Stomach (tissue), 9 donors: ENCODE results near the gene UGT8. TPM values are rescaled to one million over a fixed set of nuclear protein-coding genes. Genes with fewer than 3 reads are reported as not detected.

Source experiments
- DNase-seq, 2 donors: peaks; one replicate each; pipeline versions ENCODE4 v3.0.0 to v3.0.0-alpha.2; 2013 to 2019
- H3K27ac ChIP-seq, 5 donors: fragments of 200-600 bp in 4 of 5; sonication (generic) in 4 of 5; one replicate each; pipeline ENCODE4 v1.5.1; 2013 to 2019; ENCODE audit warnings: mild to moderate bottlenecking in 1 of 5, moderate library complexity in 1 of 5
- H3K27me3 ChIP-seq, 3 donors: fragments of 200-600 bp; sonication (generic); one replicate each; pipeline ENCODE4 v1.5.1; 2017 to 2019; ENCODE audit warnings: mixed run types in 1 of 3
- H3K36me3 ChIP-seq, 4 donors: fragments of 200-600 bp; sonication (generic); 1 replicate in 3 of 4; 2 replicates in 1 of 4; pipeline ENCODE4 v1.5.1; 2016 to 2019
- H3K4me1 ChIP-seq, 4 donors: fragments of 200-600 bp; sonication (generic); one replicate each; pipeline ENCODE4 v1.5.1; 2016 to 2019
- H3K4me3 ChIP-seq, 4 donors: fragments of 200-600 bp; sonication (generic) in 3 of 4; one replicate each; pipeline ENCODE4 v1.5.1; 2016 to 2019; ENCODE audit warnings: mild to moderate bottlenecking in 1 of 4
- H3K9me3 ChIP-seq, 4 donors: fragments of 200-600 bp; sonication (generic); one replicate each; pipeline ENCODE4 v1.5.1; 2016 to 2019
- EP300 ChIP-seq: sonication (generic); formaldehyde crosslinking; IDR thresholded peaks from one replicate; pipeline ENCODE4 v1.6.1; 2017; ENCODE audit warnings: antibody characterized with exemption
- POLR2A ChIP-seq, 4 donors: fragments of 450-650 bp; IDR thresholded peaks; one replicate each; pipeline ENCODE4 v1.6.1; 2016; ENCODE audit warnings: antibody characterized with exemption in 4 of 4, control low read depth in 2 of 4, mild to moderate bottlenecking in 1 of 4, moderate library complexity in 1 of 4
- POLR2AphosphoS5 ChIP-seq, 3 donors: sonication (generic); formaldehyde crosslinking; IDR thresholded peaks; one replicate each; pipeline ENCODE4 v1.6.1; 2016; ENCODE audit warnings: antibody characterized with exemption in 3 of 3
- WGBS, 5 donors: extraction: QIAGEN DNeasy Blood & Tissue Kit in 3 of 5; methylation state at CpG; one replicate each; pipeline versions ENCODE4 v1.1.5 to v1.1.7; 2013 to 2018; 5-methylcytosine and 5-hydroxymethylcytosine counted together
- intact Hi-C: fragments of 100-400 bp; cut with DNase I; formaldehyde crosslinking; loops from one replicate; pipeline ENCODE4 v1.15.1; 2023; ENCODE audit warnings: low total_unique reads
- polyA plus RNA-seq, 3 donors: library from polyadenylated mRNA; stranded (reverse); fragments of 200-250 nt; gene quantifications; one replicate each; pipeline ENCODE4 v1.2.3, GENCODE V29; 2013
- total RNA-seq, 5 donors: library from RNA; depleted of rRNA; stranded (reverse); fragments of >200 nt; gene quantifications; one replicate each; pipeline versions ENCODE4 v1.1.0 to v1.2.3, GENCODE V29; 2014 to 2016
- TF ChIP-seq, protein P1 (sequence below), 7 experiments: fragments of 450-650 bp in 4 of 7; fragments of 200-600 bp in 3 of 7; sonication (generic) in 3 of 7; IDR thresholded peaks; one replicate each; pipeline ENCODE4 v1.5.1; 2016 to 2019; ENCODE audit warnings: antibody characterized with exemption in 7 of 7, control low read depth in 2 of 7, mild to moderate bottlenecking in 1 of 7
- donor health status: healthy with polysubstance abuse.
- donor health status: Bipolar disorder and iron deficiency.
- donor health status: healthy.

UGT8 gene
- total and polyA plus RNA-seq, 8 donors: 1.2 to 42.6 (median 8.0) TPM

DNA sequence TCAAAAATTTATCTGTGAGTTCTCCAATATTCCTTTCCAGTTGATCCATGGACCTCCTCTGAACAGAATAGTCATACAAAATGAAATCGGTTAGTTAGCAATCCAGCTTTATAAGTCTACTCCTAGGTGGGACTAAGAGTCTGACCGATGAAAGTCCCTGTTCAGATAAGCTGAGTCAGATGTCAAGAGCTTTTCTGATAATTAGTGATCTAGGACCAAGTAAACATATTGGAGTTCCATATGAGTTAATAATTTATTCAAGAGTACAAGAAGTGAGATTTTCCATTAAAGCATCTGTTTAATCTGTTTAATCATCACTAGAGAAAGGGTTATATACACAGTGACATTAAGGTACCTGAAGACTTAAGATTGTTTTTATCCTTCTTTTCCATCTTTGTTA, 74.7 kb downstream of the UGT8 start:
- intact Hi-C loops: no loop called here
- H3K4me3 ChIP-seq: no peak overlapping the region
- 31 to 66% (median 52%) methylated on average over 2 of the region's 2 CpGs for WGBS, 5 donors
- no peaks in the 10 kb centered on the region for H3K27me3 ChIP-seq
- no peak overlapping the region for H3K27ac ChIP-seq
- DNase-seq: no peak
- no peaks in the 10 kb centered on the region for H3K4me1 ChIP-seq
- peaks cover 0 to 10% (median 0%) of the 10 kb centered on the region in 4 donors for H3K36me3 ChIP-seq
- TF ChIP-seq, protein P1, sequence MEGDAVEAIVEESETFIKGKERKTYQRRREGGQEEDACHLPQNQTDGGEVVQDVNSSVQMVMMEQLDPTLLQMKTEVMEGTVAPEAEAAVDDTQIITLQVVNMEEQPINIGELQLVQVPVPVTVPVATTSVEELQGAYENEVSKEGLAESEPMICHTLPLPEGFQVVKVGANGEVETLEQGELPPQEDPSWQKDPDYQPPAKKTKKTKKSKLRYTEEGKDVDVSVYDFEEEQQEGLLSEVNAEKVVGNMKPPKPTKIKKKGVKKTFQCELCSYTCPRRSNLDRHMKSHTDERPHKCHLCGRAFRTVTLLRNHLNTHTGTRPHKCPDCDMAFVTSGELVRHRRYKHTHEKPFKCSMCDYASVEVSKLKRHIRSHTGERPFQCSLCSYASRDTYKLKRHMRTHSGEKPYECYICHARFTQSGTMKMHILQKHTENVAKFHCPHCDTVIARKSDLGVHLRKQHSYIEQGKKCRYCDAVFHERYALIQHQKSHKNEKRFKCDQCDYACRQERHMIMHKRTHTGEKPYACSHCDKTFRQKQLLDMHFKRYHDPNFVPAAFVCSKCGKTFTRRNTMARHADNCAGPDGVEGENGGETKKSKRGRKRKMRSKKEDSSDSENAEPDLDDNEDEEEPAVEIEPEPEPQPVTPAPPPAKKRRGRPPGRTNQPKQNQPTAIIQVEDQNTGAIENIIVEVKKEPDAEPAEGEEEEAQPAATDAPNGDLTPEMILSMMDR (IDR thresholded peaks at IDR 0.05): no peak
- TF ChIP-seq POLR2AphosphoS5 (IDR thresholded peaks at IDR 0.05) (no peak), POLR2A (IDR thresholded peaks at IDR 0.05) (no peak), EP300 (no peak)
- no peaks in the 10 kb centered on the region for H3K9me3 ChIP-seq

DNA sequence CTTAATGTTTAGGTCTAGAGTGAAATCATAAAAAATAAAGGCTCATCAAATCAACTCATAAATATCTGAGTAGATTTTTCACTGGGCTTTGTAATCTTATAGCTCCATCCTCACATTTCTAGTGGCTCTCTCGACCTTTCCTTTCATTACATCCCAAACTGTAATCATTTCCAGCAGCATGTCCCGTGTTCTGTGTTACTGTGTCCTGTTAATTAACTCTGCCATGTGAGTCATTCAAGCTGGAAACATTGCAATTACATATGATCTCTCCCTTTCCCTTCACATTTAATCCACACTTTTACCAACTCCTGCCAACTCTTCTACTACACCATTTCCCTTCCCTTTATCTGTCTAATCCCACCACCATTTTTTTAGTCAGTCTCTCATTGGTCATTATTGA, 75.5 kb downstream of the UGT8 start:
- H3K27me3 ChIP-seq: no peaks in the 10 kb centered on the region
- WGBS, 5 donors: 71 to 86% (median 80%) methylated on average over 2 of the region's 2 CpGs
- H3K9me3 ChIP-seq: no peaks in the 10 kb centered on the region
- no peaks in the 10 kb centered on the region for H3K4me1 ChIP-seq
- intact Hi-C loops: no loop called here
- no peak for DNase-seq
- TF ChIP-seq POLR2A (IDR thresholded peaks at IDR 0.05): no peak
- TF ChIP-seq, protein P1 (IDR thresholded peaks at IDR 0.05): no peak
- TF ChIP-seq POLR2AphosphoS5 (IDR thresholded peaks at IDR 0.05): no peak
- TF ChIP-seq EP300: no peak
- H3K36me3 ChIP-seq: peaks cover 0 to 4% (median 0%) of the 10 kb centered on the region in 4 donors
- no peak overlapping the region for H3K4me3 ChIP-seq
- H3K27ac ChIP-seq: no peak overlapping the region

DNA sequence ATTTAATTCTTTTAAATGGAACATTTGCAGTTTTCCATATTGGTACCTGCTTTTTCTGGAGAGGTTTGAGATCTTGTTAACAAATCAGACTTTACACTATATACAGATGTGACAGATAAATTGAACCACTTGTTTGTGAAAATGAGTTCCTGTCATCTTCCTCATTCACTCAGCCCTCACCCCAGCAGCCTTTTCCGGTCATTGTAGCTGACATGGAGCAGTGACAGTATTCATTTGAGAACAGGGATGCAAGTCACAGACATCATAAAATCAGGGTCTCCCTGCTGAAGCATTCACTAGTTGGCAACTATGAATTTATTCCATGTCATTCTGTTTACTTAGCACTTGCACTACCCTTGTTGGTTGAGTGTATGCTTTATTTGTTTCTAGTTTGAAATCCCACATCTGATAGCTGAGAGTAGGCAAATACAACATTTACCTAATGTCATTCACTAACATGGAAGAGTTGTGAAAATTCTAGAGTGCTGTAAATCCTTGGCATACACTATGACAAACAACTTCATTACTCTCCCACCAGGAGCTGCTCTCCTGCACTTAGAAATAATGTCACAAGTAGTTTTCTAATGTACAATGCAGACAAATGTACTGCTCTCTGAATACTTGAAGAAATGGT, 78.9 kb downstream of the UGT8 start:
- TF ChIP-seq, protein P1 (IDR thresholded peaks at IDR 0.05): no peak
- TF ChIP-seq EP300 (no peak), POLR2A (IDR thresholded peaks at IDR 0.05) (no peak), POLR2AphosphoS5 (IDR thresholded peaks at IDR 0.05) (no peak)
- no peak overlapping the region for H3K27ac ChIP-seq
- no peak for DNase-seq
- no peaks in the 10 kb centered on the region for H3K4me1 ChIP-seq
- no peaks in the 10 kb centered on the region for H3K27me3 ChIP-seq
- no peaks in the 10 kb centered on the region for H3K9me3 ChIP-seq
- no peak overlapping the region for H3K4me3 ChIP-seq
- intact Hi-C loops: no loop called here
- WGBS, 5 donors: 61 to 90% (median 82%) methylated on average over 1 of the region's 1 CpG
- H3K36me3 ChIP-seq: no peaks in the 10 kb centered on the region

DNA sequence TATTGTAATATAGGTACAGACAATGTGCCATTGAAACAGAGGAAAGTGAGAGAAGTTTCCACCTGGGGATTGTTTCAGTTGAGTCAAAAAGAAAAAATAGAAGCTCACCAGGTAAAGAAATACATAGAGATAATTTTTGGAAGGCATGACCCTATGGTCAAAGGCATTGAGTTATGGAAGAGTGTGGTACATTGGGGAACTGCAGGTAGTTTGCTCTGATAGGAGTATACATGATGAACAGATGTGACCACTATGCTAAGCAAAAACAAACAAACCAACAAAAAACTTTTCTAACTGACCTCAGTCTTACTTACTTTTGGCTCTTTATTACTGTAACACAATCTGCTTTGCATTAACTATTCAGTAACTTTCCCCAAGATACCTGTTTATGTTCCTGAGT, 85.9 kb downstream of the UGT8 start:
- H3K4me1 ChIP-seq: no peaks in the 10 kb centered on the region
- H3K9me3 ChIP-seq: no peaks in the 10 kb centered on the region
- H3K27me3 ChIP-seq: no peaks in the 10 kb centered on the region
- TF ChIP-seq POLR2AphosphoS5 (IDR thresholded peaks at IDR 0.05): no peak
- TF ChIP-seq, protein P1 (IDR thresholded peaks at IDR 0.05): no peak
- no peak for TF ChIP-seq POLR2A (IDR thresholded peaks at IDR 0.05)
- no peak for TF ChIP-seq EP300
- no peak for DNase-seq
- intact Hi-C loops: no loop called here
- no peak overlapping the region for H3K4me3 ChIP-seq
- H3K36me3 ChIP-seq: no peaks in the 10 kb centered on the region
- no peak overlapping the region for H3K27ac ChIP-seq
